ENCODE data around the gene EML1. TPM values are rescaled to one million over a fixed set of nuclear protein-coding genes. Genes with fewer than 3 reads are reported as not detected.
"Not testable (repeated sequence)": the region's sequence is repeated elsewhere in the genome, so short reads cannot be mapped to it uniquely, and the experiment has no call there.

Gene EML1
- polyA plus RNA-seq, 3 donors, result 34.2 to 37.2 (median 34.6) TPM

DNA sequence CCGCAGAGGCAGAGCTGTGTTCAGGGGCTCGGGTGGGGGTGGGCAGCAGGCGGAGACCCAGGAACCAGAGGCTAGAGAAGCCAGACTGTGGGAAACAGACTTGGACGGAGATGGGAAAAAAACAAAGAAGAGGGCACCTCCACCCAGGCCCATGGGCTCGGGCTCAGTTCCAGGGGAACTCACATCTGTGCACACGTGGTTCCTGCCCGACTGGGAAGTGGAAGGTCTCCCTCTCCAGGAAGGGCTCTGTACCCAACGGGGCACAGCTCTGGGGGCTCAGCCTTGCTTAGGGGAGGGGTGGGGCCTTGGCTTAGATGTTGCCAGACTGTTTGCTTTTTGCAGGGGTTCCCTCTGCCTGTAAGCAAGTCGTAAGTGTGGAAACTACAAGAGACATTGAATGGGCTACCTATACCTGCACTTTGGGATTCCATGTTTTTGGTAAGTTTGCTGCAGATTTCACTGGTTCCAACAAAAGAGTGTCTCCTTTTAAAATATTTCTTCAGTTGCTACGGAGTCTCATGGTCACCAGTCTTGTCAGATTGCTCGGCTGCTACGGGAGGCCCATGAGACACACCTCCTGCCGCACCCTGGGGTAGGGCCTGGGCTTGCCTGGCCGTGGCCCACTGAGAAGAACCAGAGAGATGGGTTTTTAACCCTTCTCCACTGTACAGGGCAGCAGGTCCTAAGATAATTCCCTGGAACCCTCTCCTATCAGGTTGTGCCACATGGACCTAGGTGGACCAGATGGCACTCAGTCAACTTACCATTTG is 144.4 kb downstream of the EML1 start:
- DNase-seq (ENCODE audit: extremely low read depth in 1 of 11, low read depth in 9 of 11, low spot score in 4 of 11), result no peak

DNA sequence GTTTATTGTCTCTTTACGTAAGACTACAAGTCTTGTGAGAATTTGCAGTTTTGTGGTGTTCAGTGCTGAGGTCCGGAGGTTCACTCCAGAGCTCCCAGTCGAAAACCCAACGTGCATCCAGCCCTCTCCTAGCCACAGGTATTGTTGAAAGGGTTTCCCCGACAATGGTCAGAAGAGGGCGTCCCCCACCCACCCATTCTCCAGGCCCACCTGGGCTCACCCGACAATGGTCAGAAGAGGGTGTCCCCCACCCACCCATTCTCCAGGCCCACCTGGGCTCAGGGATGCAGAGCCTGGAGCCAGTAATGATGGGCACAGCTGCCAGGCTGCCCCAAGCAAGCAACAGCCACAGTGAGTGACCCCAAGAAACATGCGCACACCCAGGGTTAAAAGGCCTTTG is 145.2 kb downstream of the EML1 start:
- DNase-seq (ENCODE audit: extremely low read depth in 1 of 11, low read depth in 9 of 11, low spot score in 4 of 11), result no peak

DNA sequence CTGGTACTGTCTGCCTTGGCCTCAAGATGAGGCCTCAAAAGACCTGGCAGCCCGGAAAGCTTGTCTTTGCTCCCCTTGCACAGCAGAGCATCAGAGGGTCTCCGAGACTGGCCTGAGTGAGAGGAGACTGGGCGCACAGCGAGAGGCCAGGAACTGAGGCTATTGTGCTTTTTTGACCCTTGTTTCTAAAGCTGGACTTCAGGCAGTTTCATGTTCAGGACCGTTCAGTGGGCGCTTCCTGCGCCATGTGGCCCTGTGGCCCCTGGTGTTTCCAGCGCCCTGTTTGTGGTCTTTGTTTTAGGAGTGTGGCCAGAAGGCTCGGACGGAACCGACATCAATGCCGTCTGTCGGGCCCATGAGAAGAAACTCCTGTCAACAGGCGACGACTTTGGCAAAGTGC is 145.7 kb downstream of the EML1 start:
- DNase-seq (ENCODE audit: extremely low read depth in 1 of 11, low read depth in 9 of 11, low spot score in 4 of 11), result no peak

GRCh38 chr14:99939421-99939820 is 146.2 kb downstream of the EML1 start:
- no peak for DNase-seq (ENCODE audit: extremely low read depth in 1 of 11, low read depth in 9 of 11, low spot score in 4 of 11)

- no peak for DNase-seq (ENCODE audit: extremely low read depth in 1 of 11, low read depth in 9 of 11, low spot score in 4 of 11)
These were observed 146.9 kb downstream of the EML1 start for GRCh38 chr14:99940064-99940463.

DNA sequence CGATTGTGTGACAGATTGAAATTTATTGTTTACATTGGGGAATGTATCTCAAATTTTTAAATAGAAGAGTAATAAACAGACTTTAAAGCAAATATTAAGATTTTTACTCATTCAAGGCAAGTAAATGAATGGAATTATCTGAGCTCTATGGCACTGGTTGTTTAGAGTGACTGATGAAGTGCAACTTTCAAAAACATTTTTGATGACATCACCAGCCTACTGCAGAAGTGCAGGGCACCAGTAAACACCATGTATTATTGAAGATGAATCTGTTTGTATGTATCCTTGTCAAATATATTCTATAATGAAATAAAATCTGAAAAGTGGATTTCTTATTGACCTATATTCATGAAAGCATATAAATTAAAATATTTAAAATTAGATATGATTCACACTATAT is 148.0 kb downstream of the EML1 start:
- DNase-seq (ENCODE audit: extremely low read depth in 1 of 11, low read depth in 9 of 11, low spot score in 4 of 11), result no peak

DNA sequence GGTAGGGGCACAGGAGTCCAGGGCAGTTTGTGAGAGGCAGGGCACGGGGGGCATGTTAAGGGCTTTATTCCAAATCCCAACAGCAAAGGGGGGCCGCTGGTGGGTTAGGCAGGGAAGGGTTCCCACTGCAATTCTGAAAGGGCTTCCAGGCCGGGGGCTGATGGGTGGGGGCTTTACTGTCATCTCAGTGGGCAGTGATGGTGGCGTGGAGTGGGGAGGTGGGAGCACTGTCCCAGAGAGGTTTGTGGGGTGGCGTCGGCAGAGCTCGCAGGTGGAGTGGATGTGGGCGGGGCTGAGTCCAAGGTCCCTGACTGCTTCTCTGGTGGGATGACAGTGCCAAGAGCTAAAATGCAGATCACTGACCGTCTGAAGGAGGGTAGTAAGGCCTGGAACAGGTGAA is 150.4 kb downstream of the EML1 start:
- DNase-seq (ENCODE audit: extremely low read depth in 1 of 11, low read depth in 9 of 11, low spot score in 4 of 11), result no peak

DNA sequence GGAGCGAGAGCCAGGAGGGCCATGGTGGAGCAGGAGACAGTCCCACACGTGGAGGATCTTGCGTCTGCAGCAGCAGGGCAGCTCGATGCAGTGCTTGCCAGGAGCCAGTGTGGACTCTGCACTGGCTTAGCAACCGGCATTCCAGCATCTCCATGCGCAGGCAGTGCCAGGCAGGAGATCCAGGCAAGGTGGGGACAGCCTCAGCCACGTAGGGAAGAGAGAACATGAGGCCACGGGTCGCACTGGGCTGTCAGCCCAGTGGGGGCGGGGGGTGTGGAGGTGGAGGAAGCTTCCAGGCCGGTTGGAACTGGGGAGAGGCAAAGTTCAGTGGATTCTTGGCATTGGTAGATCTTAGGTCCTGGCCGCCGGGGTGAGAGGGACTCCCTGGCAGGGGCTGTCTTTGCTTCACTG is 151.0 kb downstream of the EML1 start:
- DNase-seq (ENCODE audit: extremely low read depth in 1 of 11, low read depth in 9 of 11, low spot score in 4 of 11), result no peak

DNA sequence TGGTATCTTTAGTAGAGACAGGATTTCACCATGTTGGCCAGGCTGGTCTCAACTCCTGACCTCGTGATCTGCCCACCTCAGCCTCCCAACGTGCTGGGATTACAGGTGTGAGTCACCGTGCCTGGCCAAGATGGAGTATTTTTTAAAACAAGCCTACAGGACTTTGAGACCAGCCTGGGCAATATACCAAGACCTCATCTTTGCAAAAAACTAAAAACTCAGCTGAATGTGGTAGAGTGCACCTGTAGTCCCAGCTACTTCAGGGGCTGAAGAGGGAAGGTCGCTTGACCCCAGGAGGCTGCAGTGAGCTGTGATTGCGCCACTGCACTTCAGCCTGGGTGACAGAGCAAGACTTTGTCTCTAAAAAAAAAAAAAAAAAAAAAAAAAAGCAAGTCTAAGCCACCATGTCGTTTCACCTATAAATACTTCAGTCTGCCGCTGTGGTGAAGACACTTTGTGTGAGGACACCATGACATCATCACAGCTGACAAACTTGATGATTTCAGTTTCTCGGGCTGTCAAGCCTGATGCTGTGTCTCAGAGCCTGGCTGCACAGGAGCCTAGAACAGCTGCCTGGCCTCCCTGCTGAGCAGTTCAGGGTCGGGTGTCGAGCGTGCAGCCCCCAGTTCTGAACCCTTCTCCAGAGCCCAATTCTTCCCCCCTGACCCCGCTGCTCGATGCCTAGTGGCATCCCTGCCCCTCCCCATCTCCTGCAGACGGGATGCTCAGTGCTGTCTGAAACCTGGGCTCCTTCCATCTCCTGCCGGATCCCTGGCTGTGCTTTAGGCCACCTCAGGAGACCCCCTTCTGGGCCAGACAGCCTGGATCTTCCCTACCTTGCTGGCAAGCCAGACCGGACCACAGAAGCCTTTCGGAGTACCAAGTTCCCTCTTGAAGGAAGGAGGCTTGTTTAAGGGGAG is 152.8 kb downstream of the EML1 start:
- no peak for DNase-seq (ENCODE audit: extremely low read depth in 1 of 11, low read depth in 9 of 11, low spot score in 4 of 11)

- peak in 3 of 11 donors; percentile 26 to 33 (median 31) for DNase-seq (ENCODE audit: extremely low read depth in 1 of 11, low read depth in 9 of 11, low spot score in 4 of 11)
These were observed 153.7 kb downstream of the EML1 start for GRCh38 chr14:99946652-99947489.

DNA sequence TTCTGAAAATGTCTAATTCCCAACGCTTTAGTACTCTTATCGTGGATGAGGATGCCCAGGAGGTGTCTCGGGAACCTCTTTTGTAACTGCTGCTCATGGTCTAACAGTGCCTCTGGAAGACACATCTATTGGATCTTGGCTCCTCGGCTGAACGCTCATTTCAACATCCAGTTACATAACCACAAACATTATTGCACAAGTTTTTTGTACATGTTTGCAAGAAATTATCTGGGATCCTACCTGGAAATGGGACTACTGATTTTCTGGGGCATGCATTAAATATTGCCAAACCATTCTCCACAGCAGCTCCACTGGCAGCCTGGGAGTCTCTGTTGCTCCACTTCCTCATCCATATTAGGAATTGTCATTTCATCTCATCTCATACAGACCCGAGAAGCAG is 154.5 kb downstream of the EML1 start:
- no peak for DNase-seq (ENCODE audit: extremely low read depth in 1 of 11, low read depth in 9 of 11, low spot score in 4 of 11)

GRCh38 chr14:99949011-99949732 is 156.0 kb downstream of the EML1 start:
- DNase-seq (ENCODE audit: extremely low read depth in 1 of 11, low read depth in 9 of 11, low spot score in 4 of 11), result not testable (repeated sequence)

DNA sequence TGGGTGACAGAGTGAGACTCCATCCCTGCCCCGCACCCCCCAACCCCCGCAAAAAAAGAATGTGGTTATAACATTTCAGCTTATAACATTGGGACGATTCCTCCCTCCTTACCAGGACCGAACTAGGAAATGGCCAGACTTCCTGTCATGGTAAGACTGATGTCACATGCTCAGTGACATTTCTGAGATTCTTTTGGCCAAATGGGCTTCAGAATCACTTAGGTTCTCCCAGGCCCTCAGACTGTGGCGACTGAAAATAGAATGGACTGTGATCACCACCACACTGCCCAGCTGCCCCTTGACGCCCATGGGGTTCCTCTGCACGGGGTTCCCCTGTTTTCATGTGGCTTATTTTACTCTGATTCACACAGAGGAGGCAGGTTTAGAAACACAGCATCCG is 157.0 kb downstream of the EML1 start:
- DNase-seq (ENCODE audit: extremely low read depth in 1 of 11, low read depth in 9 of 11, low spot score in 4 of 11), result no peak

DNA sequence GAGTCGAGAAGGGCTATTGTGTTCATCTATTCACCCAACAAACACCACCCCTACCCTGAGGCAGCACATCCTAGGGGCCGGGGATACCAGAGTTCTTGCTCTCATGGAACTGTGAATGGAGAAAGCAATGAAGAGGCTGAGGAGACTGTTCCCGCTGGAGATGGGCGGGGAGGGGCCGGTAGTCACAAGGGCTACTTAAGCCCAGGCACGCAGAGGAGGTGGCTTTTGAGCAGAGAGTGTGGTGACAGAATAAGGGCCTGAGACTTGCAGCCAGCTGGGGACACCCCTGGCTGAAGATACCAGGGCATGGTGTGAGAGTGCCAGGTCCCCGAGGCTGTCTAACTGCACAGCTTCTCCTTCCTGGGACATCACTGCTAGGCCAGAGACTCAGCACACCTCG is 157.9 kb downstream of the EML1 start:
- no peak for DNase-seq (ENCODE audit: extremely low read depth in 1 of 11, low read depth in 9 of 11, low spot score in 4 of 11)

DNA sequence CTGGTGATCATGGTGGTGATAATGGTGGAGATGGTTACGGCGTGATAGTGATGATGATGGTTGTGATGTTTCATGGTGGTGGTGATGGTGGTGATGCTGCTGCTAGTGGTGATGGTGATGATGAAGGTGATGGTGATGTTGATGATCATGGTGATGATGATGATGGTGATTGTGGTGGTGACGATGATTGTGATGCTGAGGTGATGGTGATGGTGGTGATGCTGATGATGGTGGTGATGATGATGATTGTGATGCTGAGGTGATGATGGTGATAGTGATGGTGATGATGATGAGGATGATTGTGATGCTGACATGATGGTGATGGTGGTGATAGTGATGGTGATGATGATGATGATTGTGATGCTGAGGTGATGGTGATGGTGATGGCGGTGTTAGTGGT is 158.8 kb downstream of the EML1 start:
- no peak for DNase-seq (ENCODE audit: extremely low read depth in 1 of 11, low read depth in 9 of 11, low spot score in 4 of 11)

GRCh38 chr14:99952453-99952852 is 159.2 kb downstream of the EML1 start:
- no peak for DNase-seq (ENCODE audit: extremely low read depth in 1 of 11, low read depth in 9 of 11, low spot score in 4 of 11)

DNA sequence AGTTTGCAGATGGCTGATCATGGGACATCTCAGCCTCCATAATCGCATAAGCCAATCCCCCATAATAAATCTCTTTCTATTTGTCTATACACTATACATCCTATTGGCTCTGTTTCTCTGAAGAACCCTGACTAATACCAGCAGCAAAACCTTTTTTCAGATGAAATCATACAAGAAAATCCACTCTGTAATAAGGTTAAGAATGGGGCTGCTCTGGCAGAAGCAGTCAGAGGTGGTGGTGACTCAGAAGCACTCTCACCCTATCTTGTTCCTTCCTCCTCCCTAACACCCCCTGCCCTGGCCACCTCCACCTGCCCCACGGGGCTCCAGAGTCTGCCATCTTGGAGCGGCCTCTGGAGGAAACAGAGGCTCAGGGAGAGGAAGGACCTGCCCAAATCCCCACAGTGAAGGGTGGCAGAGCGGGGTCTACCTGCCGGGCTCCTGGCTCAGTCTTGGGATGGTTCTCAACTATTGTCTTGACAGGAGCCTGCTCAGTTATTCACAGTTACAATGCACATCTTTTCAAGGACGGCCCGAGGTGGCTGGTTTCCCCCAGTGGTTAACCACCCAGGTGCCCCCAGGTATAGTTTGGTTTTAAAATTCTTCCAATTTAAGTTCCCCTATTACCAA is 162.7 kb downstream of the EML1 start:
- DNase-seq (ENCODE audit: extremely low read depth in 1 of 11, low read depth in 9 of 11, low spot score in 4 of 11), result no peak

DNA sequence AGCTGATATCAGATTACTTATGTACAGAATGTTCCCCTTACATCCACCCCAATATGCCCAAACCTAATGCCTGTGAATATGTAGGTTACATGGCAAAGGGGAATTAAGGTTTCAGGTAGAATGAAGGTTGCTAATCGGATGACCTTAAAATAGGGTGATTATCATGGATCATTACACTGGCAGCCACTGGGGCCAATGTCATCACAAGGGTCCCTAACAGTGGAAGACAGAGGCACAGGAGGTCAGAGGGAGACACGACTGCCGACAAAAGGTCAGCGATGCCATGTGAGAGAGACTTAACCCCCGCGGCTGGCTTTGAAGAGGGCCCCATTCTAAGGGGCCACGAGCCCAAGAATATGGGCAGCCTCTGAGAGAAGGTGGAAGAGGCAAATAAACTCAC is 165.2 kb downstream of the EML1 start:
- no peak for DNase-seq (ENCODE audit: extremely low read depth in 1 of 11, low read depth in 9 of 11, low spot score in 4 of 11)
